Stimulated activated CD4-positive, alpha-beta T cell treated with anti-CD3 and anti-CD28 coated beads, Interleukin-15, amount 100 ng/mL, for 48 hours (primary cell): ENCODE measurements around the gene SHMT1.
"Not testable (repeated sequence)": the region's sequence is repeated elsewhere in the genome, so short reads cannot be mapped to it uniquely, and the experiment has no call there.

Experiments
- DNase-seq, 2 donors: peaks; one replicate each; pipeline ENCODE4 v3.0.0-alpha.2; 2020; ENCODE audit warnings: low read depth in 2 of 2

SHMT1 gene

GRCh38 chr17:18378614-18379013 lies 15.3 kb upstream of the SHMT1 start:
- DNase-seq: not testable (repeated sequence)

GRCh38 chr17:18378205-18378505 lies 14.8 kb upstream of the SHMT1 start:
- no peak for DNase-seq

GRCh38 chr17:18377437-18378204 lies 14.3 kb upstream of the SHMT1 start, which contains the start of gene EVPLL:
EVPLL (plus strand) TSS chr17:18377778; CDS start chr17:18380938, 3,160 bp downstream.
- no peak for DNase-seq

- no peak for DNase-seq
Measured at GRCh38 chr17:18374216-18374615, 10.9 kb upstream of the SHMT1 start.

GRCh38 chr17:18373181-18373580 lies 9.8 kb upstream of the SHMT1 start:
- DNase-seq: not testable (repeated sequence)

GRCh38 chr17:18371455-18371854 lies 8.1 kb upstream of the SHMT1 start:
- DNase-seq: no peak

- DNase-seq: no peak
Measured at GRCh38 chr17:18370761-18371160, 7.4 kb upstream of the SHMT1 start.

GRCh38 chr17:18368946-18369345 lies 5.6 kb upstream of the SHMT1 start:
- no peak for DNase-seq

- DNase-seq: no peak
Measured at GRCh38 chr17:18364166-18364565, 816 bp upstream of the SHMT1 start.

- DNase-seq: no peak
Measured at GRCh38 chr17:18362698-18363100, 651 bp downstream of the SHMT1 start.

GRCh38 chr17:18361837-18362697 lies 1.3 kb downstream of the SHMT1 start:
- no peak for DNase-seq

GRCh38 chr17:18360518-18360917 lies 2.8 kb downstream of the SHMT1 start:
- DNase-seq: no peak

- DNase-seq: no peak
Measured at GRCh38 chr17:18356624-18357023, 6.7 kb downstream of the SHMT1 start.

- DNase-seq: no peak
Measured at GRCh38 chr17:18353541-18353940, 9.8 kb downstream of the SHMT1 start.

- DNase-seq: no peak
Measured at GRCh38 chr17:18344021-18344420, 19.3 kb downstream of the SHMT1 start.

- no peak for DNase-seq
Measured at GRCh38 chr17:18339933-18340332, 23.4 kb downstream of the SHMT1 start.

GRCh38 chr17:18338158-18338557 lies 25.2 kb downstream of the SHMT1 start:
- not testable (repeated sequence) for DNase-seq

- no peak for DNase-seq
Measured at GRCh38 chr17:18332909-18333489, 30.4 kb downstream of the SHMT1 start.

- DNase-seq: no peak
Measured at GRCh38 chr17:18331879-18332278, 31.5 kb downstream of the SHMT1 start.

- DNase-seq: no peak
Measured at GRCh38 chr17:18328643-18329204, 34.6 kb downstream of the SHMT1 start.

- DNase-seq: no peak
Measured at GRCh38 chr17:18327556-18327955, 35.8 kb downstream of the SHMT1 start.

GRCh38 chr17:18327093-18327492 lies 36.3 kb downstream of the SHMT1 start:
- DNase-seq: no peak
